Measurements from ENCODE around the gene ELMO2. TPM values are rescaled to one million over a fixed set of nuclear protein-coding genes. Genes with fewer than 3 reads are reported as not detected.

The ELMO2 gene
- total RNA-seq, 1 experiment from 2014 or later = 28.4 TPM

DNA sequence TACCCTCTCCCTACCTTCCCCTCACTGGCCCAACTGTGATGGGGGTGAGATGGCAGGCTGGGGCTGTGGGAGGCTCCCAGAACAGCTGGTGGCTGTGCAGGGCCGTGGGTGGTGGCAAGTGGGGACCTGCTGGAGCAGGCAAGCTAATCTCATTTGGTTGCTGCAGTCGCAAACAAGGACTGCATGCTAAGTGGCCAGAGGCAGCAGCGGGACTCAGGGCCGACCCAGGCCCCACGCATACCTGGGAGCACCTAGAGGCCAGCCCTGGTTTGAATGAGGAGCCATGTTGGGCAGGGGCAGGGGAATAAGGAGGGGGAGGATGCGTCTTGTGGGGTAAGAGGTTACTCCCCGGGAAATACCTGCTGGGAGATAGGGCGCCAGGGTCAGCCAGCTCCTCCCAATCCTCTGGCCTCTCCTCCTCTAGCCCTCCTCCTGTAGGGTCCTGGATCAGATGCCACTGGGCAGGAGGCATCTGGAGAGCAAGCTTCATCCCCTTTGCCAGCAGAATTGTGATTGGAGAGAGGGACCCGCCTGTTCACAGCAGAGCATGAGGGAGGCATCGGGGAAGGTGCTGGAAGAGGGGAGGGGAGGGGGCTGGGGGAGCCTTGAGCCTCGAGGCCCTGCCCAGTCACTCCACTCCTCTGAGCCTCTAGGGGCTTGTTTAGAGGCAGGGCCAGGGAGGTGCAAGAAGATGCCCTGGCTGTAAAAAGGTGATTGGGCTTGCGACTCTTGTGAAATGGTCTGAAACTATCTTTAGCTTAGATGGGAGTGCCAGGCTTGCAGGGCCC is 73.8 kb downstream of the ELMO2 start (continued):
- TF ChIP-seq ZNF425 (CRISPR knock-in tag; conservative IDR thresholded peaks at IDR 0.05) (no peak), JUN (CRISPR knock-in tag; IDR thresholded peaks at IDR 0.05) (no peak), GTF2I (CRISPR knock-in tag; conservative IDR thresholded peaks at IDR 0.05) (no peak), CREM (CRISPR knock-in tag; IDR thresholded peaks at IDR 0.05) (no peak), TEAD1 (CRISPR knock-in tag; IDR thresholded peaks at IDR 0.05) (no peak), OVOL2 (CRISPR knock-in tag; IDR thresholded peaks at IDR 0.05; ENCODE audit: borderline replicate concordance) (no peak), ZNF263 (CRISPR knock-in tag; IDR thresholded peaks at IDR 0.05; ENCODE audit: low read depth) (no peak), PREB (CRISPR knock-in tag; IDR thresholded peaks at IDR 0.05; ENCODE audit: borderline replicate concordance) (no peak), ZBTB21 (CRISPR knock-in tag; IDR thresholded peaks at IDR 0.05; ENCODE audit: borderline replicate concordance) (no peak), TEAD4 (CRISPR knock-in tag; IDR thresholded peaks at IDR 0.05) (no peak)

DNA sequence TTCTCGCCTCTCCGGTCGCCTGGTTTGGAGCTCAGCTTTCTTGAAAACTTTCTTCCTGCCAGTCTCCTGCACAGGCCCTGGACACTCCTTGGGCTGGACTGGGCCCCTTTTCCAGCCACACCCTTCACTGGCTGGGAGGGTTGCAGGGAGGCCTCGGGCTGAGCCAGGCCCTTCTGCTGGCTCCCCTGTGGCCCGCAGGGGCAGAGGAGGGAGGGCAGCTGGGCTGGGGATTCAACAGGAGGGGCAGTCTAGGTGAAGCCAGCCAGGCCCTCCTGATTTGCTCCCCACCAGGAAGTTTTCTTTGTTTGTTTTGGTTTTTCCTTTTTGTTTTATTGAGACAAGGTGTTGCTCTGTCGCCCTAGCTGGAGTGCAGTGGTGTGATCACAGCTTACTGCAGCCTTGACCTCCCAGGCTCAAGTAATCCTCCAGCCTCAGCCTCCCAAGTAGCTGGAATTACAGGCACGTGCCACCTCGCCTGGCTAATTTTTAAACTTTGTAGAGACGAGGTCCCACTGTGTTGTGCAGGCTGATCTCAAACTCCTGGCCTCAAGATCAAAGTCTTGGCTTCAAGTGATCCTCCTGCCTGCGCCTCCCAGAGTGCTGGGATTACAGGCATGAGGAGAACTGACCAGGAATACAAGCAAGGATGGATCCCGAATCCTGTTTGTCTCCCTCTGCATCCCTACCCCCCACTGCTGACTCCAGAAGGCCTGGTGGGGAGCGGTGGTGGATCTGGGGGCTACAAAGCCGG is 74.6 kb downstream of the ELMO2 start:
- CTCF ChIA-PET = interaction anchor here (0.6 to 6.0 kb wide), 9 partner anchors 16 to 1097 kb away, joined by 3 to 43 read pairs (median 4); partner anchors contain the start of gene CDH22
- Mint-ChIP-seq H3K27ac (no peak overlapping the region), H3K4me1 (peaks cover 36% of the 10 kb centered on the region), H3K9me3 (no peaks in the 10 kb centered on the region), H3K4me3 (no peak overlapping the region), H3K27me3 (ENCODE audit: low read depth) (peaks cover 7% of the 10 kb centered on the region), H3K36me3 (no peaks in the 10 kb centered on the region)
- POLR2A ChIA-PET = no interaction called here
- ATAC-seq (no peak; the same call in 1 of the 2 replicates), DNase-seq (ENCODE audit: low spot score) (no peak)
- no peak for TF ChIP-seq MLX (CRISPR knock-in tag; IDR thresholded peaks at IDR 0.05)
- TF ChIP-seq GTF2I (CRISPR knock-in tag; conservative IDR thresholded peaks at IDR 0.05) = no peak
- no peak for TF ChIP-seq ETV6 (CRISPR knock-in tag; IDR thresholded peaks at IDR 0.05)
- TF ChIP-seq SMAD4 (CRISPR knock-in tag; IDR thresholded peaks at IDR 0.05) = no peak
- TF ChIP-seq ZBTB21 (CRISPR knock-in tag; IDR thresholded peaks at IDR 0.05; ENCODE audit: borderline replicate concordance) = no peak
- TF ChIP-seq PRDM15 (CRISPR knock-in tag; IDR thresholded peaks at IDR 0.05) = no peak
- TF ChIP-seq ZNF416 (CRISPR knock-in tag; IDR thresholded peaks at IDR 0.05) = no peak
- no peak for TF ChIP-seq MXD4 (CRISPR knock-in tag; IDR thresholded peaks at IDR 0.05; ENCODE audit: borderline replicate concordance)
- no peak for TF ChIP-seq ZNF423 (CRISPR knock-in tag; IDR thresholded peaks at IDR 0.05)
- TF ChIP-seq NFE2L1 (CRISPR knock-in tag; IDR thresholded peaks at IDR 0.05) = no peak
- TF ChIP-seq CREM (CRISPR knock-in tag; IDR thresholded peaks at IDR 0.05) = no peak
- TF ChIP-seq AFF4 (CRISPR knock-in tag; IDR thresholded peaks at IDR 0.05; ENCODE audit: borderline replicate concordance) = no peak
- TF ChIP-seq JAZF1 (CRISPR knock-in tag; IDR thresholded peaks at IDR 0.05) = no peak
